ENCODE results near the gene GCNT2. TPM values are rescaled to one million over a fixed set of nuclear protein-coding genes. Genes with fewer than 3 reads are reported as not detected.

The GCNT2 gene
- total RNA-seq, 2 experiments from 2014 or later, result 1.4 to 1.6 TPM

DNA sequence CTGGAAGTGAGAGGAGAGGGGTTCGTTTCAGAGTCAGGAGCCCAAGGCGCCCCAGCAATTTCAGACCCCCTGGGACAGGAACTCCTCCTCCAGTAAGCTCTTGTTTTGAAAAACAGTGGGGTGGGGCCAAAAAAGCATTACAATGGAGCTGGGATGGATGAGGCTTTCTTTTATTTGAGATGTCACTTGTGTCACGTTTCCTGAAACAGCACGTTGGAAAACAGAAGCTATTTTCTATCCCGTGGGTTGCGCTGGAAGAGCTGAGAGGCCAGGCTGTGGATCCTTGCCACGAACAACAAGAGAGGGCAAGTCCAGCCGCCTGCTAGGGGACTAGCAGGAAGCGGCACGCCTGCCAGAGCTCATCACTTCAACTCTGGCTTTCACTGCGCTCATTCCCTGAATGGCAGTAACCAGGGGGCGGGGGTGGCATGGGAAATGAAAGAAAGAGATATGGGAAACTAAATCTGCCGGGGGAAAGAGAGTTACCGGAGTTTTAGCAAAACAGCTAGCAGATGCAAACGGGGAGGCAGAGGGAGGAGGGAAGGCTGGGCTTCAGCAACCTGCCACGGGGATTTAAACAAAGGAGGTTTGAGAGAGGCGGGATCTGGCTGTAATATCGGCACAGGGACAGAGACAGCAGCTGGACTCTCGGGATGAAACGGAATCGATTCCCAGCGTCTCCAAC lies 34.6 kb downstream of the GCNT2 start:
- H3K27ac Mint-ChIP-seq, result no peak overlapping the region
- no peaks in the 10 kb centered on the region for H3K9me3 Mint-ChIP-seq
- CTCF ChIA-PET, result interaction anchor here (1.1 kb wide), 1 partner anchor 10 kb away, joined by 3 read pairs; no protein-coding TSS in a partner anchor
- no peaks in the 10 kb centered on the region for H3K4me1 Mint-ChIP-seq (ENCODE audit: low read depth)
- H3K27me3 Mint-ChIP-seq (ENCODE audit: low read depth), result no peaks in the 10 kb centered on the region
- intact Hi-C loops (cut with micrococcal nuclease), result no loop called here
- peaks cover 9% of the 10 kb centered on the region for H3K36me3 Mint-ChIP-seq (ENCODE audit: low read depth)
- no peak for DNase-seq
- no peak overlapping the region for H3K4me3 Mint-ChIP-seq

DNA sequence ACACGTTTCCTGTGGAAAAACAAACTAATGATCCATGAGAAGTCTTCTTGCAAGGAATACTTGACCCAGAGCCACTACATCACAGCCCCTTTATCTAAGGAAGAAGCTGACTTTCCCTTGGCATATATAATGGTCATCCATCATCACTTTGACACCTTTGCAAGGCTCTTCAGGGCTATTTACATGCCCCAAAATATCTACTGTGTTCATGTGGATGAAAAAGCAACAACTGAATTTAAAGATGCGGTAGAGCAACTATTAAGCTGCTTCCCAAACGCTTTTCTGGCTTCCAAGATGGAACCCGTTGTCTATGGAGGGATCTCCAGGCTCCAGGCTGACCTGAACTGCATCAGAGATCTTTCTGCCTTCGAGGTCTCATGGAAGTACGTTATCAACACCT lies 35.4 kb downstream of the GCNT2 start:
- Mint-ChIP-seq H3K36me3 (ENCODE audit: low read depth) (peaks cover 9% of the 10 kb centered on the region), H3K27ac (no peak overlapping the region), H3K27me3 (ENCODE audit: low read depth) (no peaks in the 10 kb centered on the region), H3K4me1 (ENCODE audit: low read depth) (no peaks in the 10 kb centered on the region), H3K4me3 (no peak overlapping the region), H3K9me3 (no peaks in the 10 kb centered on the region)
- CTCF ChIA-PET, result no interaction called here
- intact Hi-C loops (cut with micrococcal nuclease), result no loop called here
- no peak for DNase-seq

DNA sequence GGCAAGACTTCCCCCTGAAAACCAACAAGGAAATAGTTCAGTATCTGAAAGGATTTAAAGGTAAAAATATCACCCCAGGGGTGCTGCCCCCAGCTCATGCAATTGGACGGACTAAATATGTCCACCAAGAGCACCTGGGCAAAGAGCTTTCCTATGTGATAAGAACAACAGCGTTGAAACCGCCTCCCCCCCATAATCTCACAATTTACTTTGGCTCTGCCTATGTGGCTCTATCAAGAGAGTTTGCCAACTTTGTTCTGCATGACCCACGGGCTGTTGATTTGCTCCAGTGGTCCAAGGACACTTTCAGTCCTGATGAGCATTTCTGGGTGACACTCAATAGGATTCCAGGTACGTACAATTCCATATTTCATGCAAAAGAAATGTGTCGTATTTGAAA lies 35.8 kb downstream of the GCNT2 start:
- CTCF ChIA-PET, result no interaction called here
- intact Hi-C loops (cut with micrococcal nuclease), result no loop called here
- Mint-ChIP-seq H3K9me3 (no peaks in the 10 kb centered on the region), H3K4me1 (ENCODE audit: low read depth) (no peaks in the 10 kb centered on the region), H3K27ac (no peak overlapping the region), H3K36me3 (ENCODE audit: low read depth) (peaks cover 9% of the 10 kb centered on the region), H3K27me3 (ENCODE audit: low read depth) (no peaks in the 10 kb centered on the region), H3K4me3 (no peak overlapping the region)
- no peak for DNase-seq

DNA sequence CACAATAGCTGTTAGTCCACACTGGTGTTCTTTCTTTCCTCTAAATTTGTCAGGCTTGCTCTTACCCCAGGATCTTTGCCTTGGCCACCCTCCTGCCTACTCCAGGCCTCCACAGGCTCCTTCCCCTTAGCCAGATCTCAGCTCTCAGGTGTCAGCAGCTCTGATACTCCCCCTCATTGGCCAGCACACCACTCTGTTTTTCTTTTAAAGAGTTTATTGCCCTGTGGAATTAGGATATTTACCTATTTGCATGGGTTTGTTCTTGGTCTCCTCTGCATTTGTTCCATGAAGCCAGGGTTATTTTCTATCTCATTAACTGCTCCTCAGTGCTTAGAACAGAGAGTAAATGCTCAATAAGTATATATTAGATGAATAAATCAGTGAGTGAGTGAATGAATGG lies 36.8 kb downstream of the GCNT2 start:
- intact Hi-C loops (cut with micrococcal nuclease), result no loop called here

DNA sequence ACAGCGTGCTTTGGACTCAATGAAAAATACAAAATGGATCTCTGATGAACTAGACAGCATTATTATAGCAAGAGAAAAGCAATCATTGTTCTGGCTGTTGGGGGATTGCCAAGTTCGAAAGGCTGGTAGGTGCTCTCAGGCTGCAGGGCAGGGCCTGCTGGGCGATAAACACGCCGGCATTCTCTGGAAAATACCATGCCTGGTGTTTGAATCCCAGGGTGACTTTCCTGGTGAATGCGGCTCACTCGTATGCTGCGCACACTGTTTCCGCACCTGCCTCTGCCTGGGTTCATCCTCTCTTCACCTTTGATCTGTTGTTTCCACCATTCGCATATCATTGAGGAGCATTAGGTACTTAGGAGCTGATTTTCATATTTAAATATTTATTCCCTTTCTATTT lies 37.4 kb downstream of the GCNT2 start:
- Mint-ChIP-seq H3K27ac (no peak overlapping the region), H3K27me3 (ENCODE audit: low read depth) (no peaks in the 10 kb centered on the region), H3K4me3 (no peak overlapping the region), H3K4me1 (ENCODE audit: low read depth) (no peaks in the 10 kb centered on the region), H3K36me3 (ENCODE audit: low read depth) (peaks cover 9% of the 10 kb centered on the region), H3K9me3 (no peaks in the 10 kb centered on the region)
- DNase-seq, result no peak
- intact Hi-C loops (cut with micrococcal nuclease), result no loop called here
- CTCF ChIA-PET, result no interaction called here

More for the DNA sequence above, 36.8 kb downstream of the GCNT2 start:
- no peaks in the 10 kb centered on the region for H3K4me1 Mint-ChIP-seq (ENCODE audit: low read depth)
- peaks cover 9% of the 10 kb centered on the region for H3K36me3 Mint-ChIP-seq (ENCODE audit: low read depth)
- CTCF ChIA-PET, result no interaction called here
- no peak for DNase-seq
- H3K9me3 Mint-ChIP-seq, result no peaks in the 10 kb centered on the region
- H3K4me3 Mint-ChIP-seq, result no peak overlapping the region
- no peaks in the 10 kb centered on the region for H3K27me3 Mint-ChIP-seq (ENCODE audit: low read depth)
- no peak overlapping the region for H3K27ac Mint-ChIP-seq

DNA sequence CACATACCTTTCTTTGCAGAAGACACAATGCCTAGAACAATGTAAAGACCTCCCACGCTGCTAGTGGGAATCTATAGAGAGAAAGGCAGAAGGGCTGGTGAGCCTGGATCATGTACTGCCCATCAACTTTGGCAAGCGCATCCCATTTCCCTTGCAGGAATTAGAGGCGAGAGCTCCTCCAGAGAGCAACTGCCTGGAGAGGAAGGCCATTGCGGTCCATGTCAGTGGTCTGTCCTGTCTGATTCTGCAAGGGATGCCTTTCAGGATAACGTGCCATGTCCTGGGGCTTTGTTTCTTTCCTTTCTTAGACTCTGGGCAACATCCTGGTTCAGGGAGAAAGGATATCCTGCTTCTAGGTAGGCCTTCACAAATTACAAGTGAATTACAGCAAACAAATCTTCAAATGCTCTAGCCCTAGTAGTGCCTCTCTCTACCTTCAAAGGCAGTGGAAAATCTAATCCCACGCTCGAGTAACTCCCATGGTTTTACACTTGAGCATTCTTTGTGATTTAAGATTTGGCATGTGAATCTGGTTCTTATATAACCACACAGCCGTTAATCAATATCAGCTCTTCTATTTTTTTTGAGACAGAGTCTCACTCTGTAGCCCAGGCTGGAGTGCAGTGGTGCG lies 38.5 kb downstream of the GCNT2 start:
- Mint-ChIP-seq H3K9me3 (no peaks in the 10 kb centered on the region), H3K27me3 (ENCODE audit: low read depth) (no peaks in the 10 kb centered on the region), H3K36me3 (ENCODE audit: low read depth) (peaks cover 9% of the 10 kb centered on the region), H3K4me1 (ENCODE audit: low read depth) (no peaks in the 10 kb centered on the region), H3K4me3 (no peak overlapping the region), H3K27ac (no peak overlapping the region)
- CTCF ChIA-PET, result no interaction called here
- no peak for DNase-seq
- intact Hi-C loops (cut with micrococcal nuclease), result no loop called here

DNA sequence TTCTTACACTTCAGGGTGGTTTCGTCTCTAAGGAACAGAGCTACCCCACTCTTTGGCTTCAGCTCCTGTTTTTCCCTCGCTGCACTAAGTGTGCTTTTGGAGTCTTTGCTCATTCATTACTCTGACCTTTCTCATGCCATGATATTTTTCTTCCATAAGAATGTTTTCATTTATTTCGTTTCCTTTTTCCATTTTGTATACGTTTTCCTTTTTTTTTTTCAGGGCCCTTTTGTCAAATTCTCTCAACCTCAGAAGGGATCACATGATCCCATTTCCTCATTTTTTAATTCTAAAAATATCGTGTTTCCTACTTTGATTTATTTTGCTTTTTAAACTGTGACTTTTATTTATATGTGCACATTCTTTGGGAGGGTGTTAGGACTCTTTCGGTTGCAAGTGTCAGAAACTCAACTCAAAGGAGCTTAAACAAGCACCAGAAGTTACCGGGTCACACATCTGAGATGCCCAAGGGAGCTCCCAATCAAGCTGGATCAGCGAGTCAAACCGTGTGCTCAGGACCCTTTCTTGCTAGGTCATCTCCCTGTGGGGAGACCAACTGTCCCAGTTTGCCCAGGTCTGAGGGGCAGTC lies 40.6 kb downstream of the GCNT2 start:
- peaks cover 3% of the 10 kb centered on the region for H3K36me3 Mint-ChIP-seq (ENCODE audit: low read depth)
- intact Hi-C loops (cut with micrococcal nuclease), result no loop called here
- H3K9me3 Mint-ChIP-seq, result no peaks in the 10 kb centered on the region
- H3K4me3 Mint-ChIP-seq, result no peak overlapping the region
- CTCF ChIA-PET, result interaction anchor here (0.6 kb wide), 1 partner anchor 50 kb away, joined by 3 read pairs; no protein-coding TSS in a partner anchor
- DNase-seq, result no peak
- H3K27ac Mint-ChIP-seq, result no peak overlapping the region
- no peaks in the 10 kb centered on the region for H3K27me3 Mint-ChIP-seq (ENCODE audit: low read depth)
- H3K4me1 Mint-ChIP-seq (ENCODE audit: low read depth), result no peaks in the 10 kb centered on the region

DNA sequence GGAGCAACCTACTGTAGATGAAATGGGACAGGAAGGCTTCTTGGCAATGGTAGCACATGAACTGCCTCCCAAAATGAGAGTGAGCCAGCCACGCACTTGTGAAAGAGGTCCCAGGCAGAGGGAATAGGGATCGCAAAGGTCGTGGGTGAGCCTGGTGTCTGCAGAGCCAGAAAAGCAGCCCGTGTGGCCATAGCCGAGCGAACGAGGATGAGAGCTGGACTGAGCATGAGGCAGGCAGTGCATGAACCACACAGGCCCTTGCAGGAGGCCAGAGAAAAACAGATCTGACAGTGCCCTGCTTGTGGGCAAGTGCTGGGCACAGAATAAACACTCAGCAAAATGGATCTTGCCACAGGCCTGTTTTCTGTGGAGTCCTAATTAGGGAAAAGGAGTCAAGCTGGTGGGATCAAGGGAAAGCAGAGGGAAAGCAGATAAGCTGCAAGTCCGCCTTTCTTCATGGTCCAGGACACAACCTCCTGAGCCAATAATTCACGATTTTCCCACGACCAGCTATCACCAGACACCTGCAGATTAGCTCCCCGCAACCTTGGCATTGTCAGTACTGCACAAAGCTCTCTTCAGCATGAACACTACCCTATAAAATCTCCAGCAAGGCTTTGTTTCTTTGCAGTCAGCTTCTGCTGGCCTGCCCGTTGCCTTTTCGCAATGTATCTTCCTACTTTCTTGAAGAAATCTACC lies 44.0 kb downstream of the GCNT2 start:
- H3K4me1 Mint-ChIP-seq (ENCODE audit: low read depth), result no peaks in the 10 kb centered on the region
- no peak overlapping the region for H3K27ac Mint-ChIP-seq
- H3K27me3 Mint-ChIP-seq (ENCODE audit: low read depth), result no peaks in the 10 kb centered on the region
- H3K9me3 Mint-ChIP-seq, result no peaks in the 10 kb centered on the region
- intact Hi-C loops (cut with micrococcal nuclease), result no loop called here
- no peak for DNase-seq
- H3K36me3 Mint-ChIP-seq (ENCODE audit: low read depth), result peaks cover 4% of the 10 kb centered on the region
- CTCF ChIA-PET, result interaction anchor here (1.6 kb wide), 1 partner anchor 9 kb away, joined by 3 read pairs; no protein-coding TSS in a partner anchor
- no peak overlapping the region for H3K4me3 Mint-ChIP-seq

DNA sequence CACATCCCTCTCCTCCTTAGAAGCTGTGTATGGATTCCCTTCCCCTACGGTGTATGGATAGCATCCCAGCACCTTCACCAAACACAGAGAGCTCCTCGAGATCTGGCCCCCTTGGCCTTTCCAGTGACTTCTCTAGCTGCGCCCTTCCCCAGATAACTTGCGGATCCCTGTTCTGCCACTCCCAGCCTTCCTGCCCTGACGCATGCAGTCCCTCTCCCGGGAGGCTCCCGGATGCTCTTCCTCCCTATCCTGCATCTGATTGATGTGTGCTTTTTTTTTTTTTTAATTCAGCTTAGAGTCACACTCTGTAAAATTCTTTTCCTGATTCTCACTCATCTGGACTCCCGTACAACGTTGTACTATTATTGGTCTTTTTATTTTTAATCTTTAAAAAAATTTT lies 44.8 kb downstream of the GCNT2 start:
- Mint-ChIP-seq H3K27ac (no peak overlapping the region), H3K36me3 (ENCODE audit: low read depth) (peaks cover 1% of the 10 kb centered on the region), H3K4me1 (ENCODE audit: low read depth) (no peaks in the 10 kb centered on the region), H3K27me3 (ENCODE audit: low read depth) (no peaks in the 10 kb centered on the region), H3K4me3 (no peak overlapping the region), H3K9me3 (no peaks in the 10 kb centered on the region)
- intact Hi-C loops (cut with micrococcal nuclease), result no loop called here
- no peak for DNase-seq
- CTCF ChIA-PET, result interaction anchor here (1.6 kb wide), 1 partner anchor 10 kb away, joined by 3 read pairs; no protein-coding TSS in a partner anchor

DNA sequence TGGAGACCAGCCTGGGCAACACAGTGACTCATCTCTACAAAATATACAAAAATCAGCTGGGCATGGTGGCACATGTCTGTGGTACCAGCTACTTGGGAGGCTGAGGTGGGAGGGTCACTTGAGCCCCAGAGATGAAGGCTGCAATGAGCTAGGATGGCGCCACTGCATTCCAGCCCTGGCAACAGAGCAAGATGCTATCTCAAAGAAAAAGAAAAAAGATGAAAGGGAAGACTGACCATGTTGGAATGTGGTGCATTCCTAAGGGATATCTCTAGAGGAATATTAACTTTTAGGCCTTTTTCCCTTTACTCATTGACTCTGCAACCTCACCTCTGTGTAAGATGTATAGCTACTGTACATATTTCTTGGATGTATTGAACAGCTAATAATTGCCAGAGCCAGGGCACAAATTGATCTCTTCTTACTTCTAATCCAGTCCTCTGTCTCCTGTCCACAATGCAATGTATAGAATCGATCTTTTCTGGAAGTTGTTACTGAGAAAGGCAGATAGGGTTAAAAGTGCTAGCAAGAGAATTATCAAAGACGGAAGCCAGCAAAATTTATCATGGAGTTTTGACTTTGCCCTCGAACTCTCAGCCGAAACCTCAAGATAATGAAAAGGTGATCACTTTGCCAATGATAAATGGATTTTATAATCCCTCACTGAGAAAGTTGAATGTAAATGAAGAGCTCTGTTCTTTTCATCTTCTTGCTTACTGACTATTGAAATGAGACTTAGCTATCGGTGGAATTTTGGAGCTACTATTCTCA lies 46.3 kb downstream of the GCNT2 start:
- Mint-ChIP-seq H3K4me3 (no peak overlapping the region), H3K27me3 (ENCODE audit: low read depth) (no peaks in the 10 kb centered on the region), H3K27ac (no peak overlapping the region), H3K4me1 (ENCODE audit: low read depth) (no peaks in the 10 kb centered on the region), H3K9me3 (no peaks in the 10 kb centered on the region), H3K36me3 (ENCODE audit: low read depth) (peaks cover 1% of the 10 kb centered on the region)
- CTCF ChIA-PET, result no interaction called here
- intact Hi-C loops (cut with micrococcal nuclease), result no loop called here
- DNase-seq, result no peak

DNA sequence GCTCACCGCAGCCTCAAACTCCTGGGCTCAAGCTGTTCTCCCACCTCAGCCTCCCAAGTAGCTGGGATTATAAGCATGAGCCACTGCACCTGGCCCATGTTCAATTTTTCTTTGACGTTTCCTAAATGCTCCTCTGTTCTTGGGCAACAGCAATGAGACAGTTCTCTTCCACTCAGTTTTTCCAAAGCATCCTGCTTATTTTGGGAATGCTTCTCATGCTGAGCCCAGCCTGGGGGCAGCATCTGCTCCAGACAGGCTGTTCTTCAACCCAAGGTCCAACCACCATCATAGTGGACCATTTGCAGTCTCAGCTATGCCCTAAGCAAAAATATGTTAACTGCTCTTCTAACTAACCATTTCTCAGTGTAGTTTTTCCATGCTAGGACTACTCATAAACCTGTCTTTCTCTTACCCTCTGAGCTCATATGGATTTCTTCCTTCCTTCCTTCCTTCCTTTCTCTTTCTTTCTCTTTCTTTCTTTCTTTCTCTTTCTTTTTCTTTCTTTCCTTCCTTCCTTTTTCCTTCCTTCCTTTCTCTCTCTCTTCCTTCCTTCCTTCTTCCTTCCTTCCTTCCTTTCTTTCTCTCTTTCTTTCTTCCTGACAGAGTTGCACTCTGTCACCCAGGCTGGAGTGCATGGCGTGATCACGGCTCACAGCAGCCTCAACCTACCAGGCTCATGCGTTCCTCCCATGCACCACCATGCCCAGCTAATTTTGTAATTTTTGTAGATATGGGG lies 48.4 kb downstream of the GCNT2 start:
- CTCF ChIA-PET, result no interaction called here
- no peaks in the 10 kb centered on the region for H3K4me1 Mint-ChIP-seq (ENCODE audit: low read depth)
- H3K36me3 Mint-ChIP-seq (ENCODE audit: low read depth), result peaks cover 1% of the 10 kb centered on the region
- no peaks in the 10 kb centered on the region for H3K9me3 Mint-ChIP-seq
- intact Hi-C loops (cut with micrococcal nuclease), result no loop called here
- no peak for DNase-seq
- H3K4me3 Mint-ChIP-seq, result no peak overlapping the region
- H3K27me3 Mint-ChIP-seq (ENCODE audit: low read depth), result no peaks in the 10 kb centered on the region
- H3K27ac Mint-ChIP-seq, result no peak overlapping the region

Measured in activated naive CD4-positive, alpha-beta T cell treated with anti-CD3 and anti-CD28 coated beads for 36 hours (primary cell).